Tibial nerve (tissue), 4 donors: ENCODE results near the gene INPP5E. TPM values are rescaled to one million over a fixed set of nuclear protein-coding genes. Genes with fewer than 3 reads are reported as not detected.
A peak's percentile ranks its signal among the peaks of the same experiment; 100 is the strongest.

Experiments used
- DNase-seq, 2 donors: peaks; one replicate each; pipeline ENCODE4 v3.0.0-alpha.2; 2019; ENCODE audit warnings: low spot score in 2 of 2
- H3K27ac ChIP-seq, 4 donors: fragments of 200-600 bp; sonication (generic) in 3 of 4; one replicate each; pipeline ENCODE4 v1.5.1; 2017 to 2019; ENCODE audit warnings: mild to moderate bottlenecking in 1 of 4
- H3K27me3 ChIP-seq, 2 donors: fragments of 200-600 bp; sonication (generic) in 1 of 2; one replicate each; pipeline versions ENCODE4 v1.5.1 to v1.6.0; 2017 to 2019
- H3K36me3 ChIP-seq, 3 donors: fragments of 200-600 bp; sonication (generic); one replicate each; pipeline ENCODE4 v1.5.1; 2018 to 2019
- H3K4me1 ChIP-seq, 4 donors: fragments of 200-600 bp; sonication (generic) in 3 of 4; one replicate each; pipeline ENCODE4 v1.5.1; 2017 to 2019
- H3K4me3 ChIP-seq, 4 donors: fragments of 200-600 bp; sonication (generic) in 3 of 4; one replicate each; pipeline ENCODE4 v1.5.1; 2017 to 2019; ENCODE audit warnings: mild to moderate bottlenecking in 1 of 4, moderate library complexity in 1 of 4
- H3K9me3 ChIP-seq, 4 donors: fragments of 200-600 bp; sonication (generic) in 3 of 4; one replicate each; pipeline ENCODE4 v1.5.1; 2017 to 2019
- EP300 ChIP-seq, 2 donors: sonication (generic); formaldehyde crosslinking; IDR thresholded peaks; one replicate each; pipeline ENCODE4 v1.6.1; 2017; ENCODE audit warnings: antibody characterized with exemption in 2 of 2, mild to moderate bottlenecking in 1 of 2
- POLR2A ChIP-seq, 2 donors: fragments of 450-650 bp; IDR thresholded peaks; one replicate each; pipeline ENCODE4 v1.6.1; 2017; ENCODE audit warnings: antibody characterized with exemption in 2 of 2, mild to moderate bottlenecking in 2 of 2, moderate library complexity in 2 of 2
- WGBS, 2 donors: methylation state at CpG; one replicate each; pipeline ENCODE4 v1.1.5; 2018; 5-methylcytosine and 5-hydroxymethylcytosine counted together
- total RNA-seq, 4 donors: library from RNA; depleted of rRNA; stranded (reverse); fragments of >200 nt; gene quantifications; one replicate each; pipeline ENCODE4 v1.1.0, GENCODE V29; 2016
- TF ChIP-seq, protein P1 (sequence below), 5 experiments: fragments of 200-600 bp in 3 of 5; fragments of 450-650 bp in 2 of 5; sonication (generic) in 3 of 5; IDR thresholded peaks; one replicate each; pipeline ENCODE4 v1.5.1; 2016 to 2019; ENCODE audit warnings: antibody characterized with exemption in 5 of 5, mild to moderate bottlenecking in 3 of 5, moderate library complexity in 2 of 5

Gene INPP5E
- total RNA-seq, 4 donors from 2014 or later, result 15.1 to 23.1 (median 18.6) TPM

DNA sequence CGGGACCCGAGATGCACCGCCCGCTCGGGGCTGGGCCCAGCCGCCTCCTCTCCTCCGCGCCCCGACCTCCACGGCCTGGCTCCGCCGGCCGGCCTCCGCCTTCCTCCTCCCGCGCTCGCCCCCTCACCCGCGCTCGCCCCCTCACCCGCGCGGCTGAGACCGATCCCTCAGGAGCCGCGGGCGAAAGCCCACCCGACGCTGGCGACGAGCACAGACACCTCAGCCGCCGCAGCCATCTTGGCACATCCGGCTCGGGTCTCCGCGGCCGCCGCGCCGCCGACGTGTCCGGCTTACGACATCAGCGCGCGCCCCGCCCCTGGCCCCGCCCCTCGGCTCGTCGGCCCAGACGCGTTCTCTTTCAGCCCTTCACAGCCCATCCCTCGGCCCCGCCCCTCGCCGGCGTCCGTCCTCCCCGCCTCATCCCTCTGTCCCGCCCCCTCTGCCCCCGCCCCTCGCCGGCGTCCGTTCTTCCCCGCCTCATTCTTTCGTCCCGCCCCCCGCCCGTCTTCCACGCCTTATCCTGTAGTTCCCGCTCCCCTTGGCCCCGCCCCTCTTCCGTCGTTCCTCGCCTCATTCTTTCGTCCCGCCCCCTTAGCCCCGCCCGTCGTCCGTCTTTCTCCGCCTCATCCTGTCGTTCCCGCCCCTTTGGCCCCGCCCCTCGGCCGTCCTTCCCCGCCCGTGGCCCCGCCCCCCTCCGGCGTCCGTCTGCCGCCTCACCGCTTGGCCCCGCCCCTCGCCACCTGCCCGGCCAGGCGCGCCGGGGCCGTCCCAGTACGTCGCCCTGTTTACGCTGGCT, 43.3 kb upstream of the INPP5E start, which contains the start of gene SEC16A:
TSS of gene SEC16A (minus strand) at position 248 of the 796 bp plus-strand sequence. CDS start 5,425 bp downstream, outside the sequence.
- no peaks in the 10 kb centered on the region for H3K27me3 ChIP-seq
- DNase-seq, result peak; percentile 99
- TF ChIP-seq EP300 (IDR thresholded peaks at IDR 0.05), result peak in 1 of 2 donors; percentile 94
- TF ChIP-seq, protein P1, sequence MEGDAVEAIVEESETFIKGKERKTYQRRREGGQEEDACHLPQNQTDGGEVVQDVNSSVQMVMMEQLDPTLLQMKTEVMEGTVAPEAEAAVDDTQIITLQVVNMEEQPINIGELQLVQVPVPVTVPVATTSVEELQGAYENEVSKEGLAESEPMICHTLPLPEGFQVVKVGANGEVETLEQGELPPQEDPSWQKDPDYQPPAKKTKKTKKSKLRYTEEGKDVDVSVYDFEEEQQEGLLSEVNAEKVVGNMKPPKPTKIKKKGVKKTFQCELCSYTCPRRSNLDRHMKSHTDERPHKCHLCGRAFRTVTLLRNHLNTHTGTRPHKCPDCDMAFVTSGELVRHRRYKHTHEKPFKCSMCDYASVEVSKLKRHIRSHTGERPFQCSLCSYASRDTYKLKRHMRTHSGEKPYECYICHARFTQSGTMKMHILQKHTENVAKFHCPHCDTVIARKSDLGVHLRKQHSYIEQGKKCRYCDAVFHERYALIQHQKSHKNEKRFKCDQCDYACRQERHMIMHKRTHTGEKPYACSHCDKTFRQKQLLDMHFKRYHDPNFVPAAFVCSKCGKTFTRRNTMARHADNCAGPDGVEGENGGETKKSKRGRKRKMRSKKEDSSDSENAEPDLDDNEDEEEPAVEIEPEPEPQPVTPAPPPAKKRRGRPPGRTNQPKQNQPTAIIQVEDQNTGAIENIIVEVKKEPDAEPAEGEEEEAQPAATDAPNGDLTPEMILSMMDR (IDR thresholded peaks at IDR 0.05), result peak in 1 of 5 experiments; percentile 27
- peak; percentile 49 to 91 for TF ChIP-seq POLR2A (IDR thresholded peaks at IDR 0.05)
- peaks cover 0 to 47% (median 27%) of the 10 kb centered on the region in 4 donors for H3K4me1 ChIP-seq
- H3K4me3 ChIP-seq, result peak within 1 kb of the TSS; percentile 52 to 99 (median 84)
- peak within 1 kb of the TSS; percentile 99 to 100 (median 100) for H3K27ac ChIP-seq
- peaks cover 0 to 11% (median 3%) of the 10 kb centered on the region in 3 donors for H3K36me3 ChIP-seq
- H3K9me3 ChIP-seq, result no peaks in the 10 kb centered on the region
- WGBS, 2 donors, result 0 to 2% methylated on average over 58 to 63 of the region's 109 CpGs

DNA sequence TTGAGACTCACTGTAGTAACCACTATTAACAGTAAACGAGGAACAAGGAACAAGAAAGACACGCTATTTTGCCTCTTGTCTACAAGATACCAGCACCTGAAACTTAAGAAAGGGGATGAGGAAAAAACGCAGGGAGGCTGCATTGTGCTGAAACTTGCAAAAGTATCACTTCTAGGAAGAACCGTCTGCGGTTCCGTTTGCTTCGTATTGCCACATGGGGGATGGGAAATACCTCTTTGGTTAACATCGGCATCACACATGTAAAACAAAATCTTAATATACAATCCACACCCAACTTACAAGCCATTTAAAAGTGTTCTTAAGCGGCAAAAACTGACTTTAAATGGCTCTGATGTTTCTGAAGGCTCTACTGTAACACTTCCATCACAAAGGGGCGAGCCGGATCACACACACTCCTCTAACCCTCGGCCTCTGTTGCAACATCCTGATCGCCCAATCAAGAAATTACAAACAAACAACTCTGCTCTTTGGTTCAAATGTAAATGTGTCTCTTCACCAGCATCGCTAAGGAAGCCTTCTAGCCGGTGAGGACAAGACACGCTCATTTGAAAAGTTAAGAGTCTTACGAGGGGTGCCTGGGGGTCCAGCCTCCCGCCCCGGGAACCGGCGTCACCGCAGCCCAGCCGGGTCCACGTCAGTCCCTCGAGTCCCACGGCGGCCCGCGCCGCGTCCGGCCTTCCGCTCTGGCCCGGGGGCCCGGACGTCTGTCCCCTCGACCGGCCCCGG, 42.6 kb upstream of the INPP5E start:
- WGBS, 2 donors, result 1% methylated on average over 17 to 19 of the region's 39 CpGs
- Histone ChIP-seq H3K27ac (peak overlapping the region; percentile 75 to 100 (median 100)), H3K4me3 (peak overlapping the region; percentile 52 to 99 (median 82)), H3K9me3 (no peaks in the 10 kb centered on the region), H3K4me1 (peaks cover 0 to 47% (median 27%) of the 10 kb centered on the region in 4 donors), H3K36me3 (peaks cover 0 to 18% (median 3%) of the 10 kb centered on the region in 3 donors), H3K27me3 (no peaks in the 10 kb centered on the region)
- DNase-seq, result peak in 1 of 2 donors; percentile 29
- TF ChIP-seq, protein P1 (IDR thresholded peaks at IDR 0.05), result no peak
- TF ChIP-seq EP300 (IDR thresholded peaks at IDR 0.05) (no peak), POLR2A (IDR thresholded peaks at IDR 0.05) (no peak)

GRCh38 chr9:136481558-136481957, 41.9 kb upstream of the INPP5E start:
- peak overlapping the region; percentile 52 to 99 (median 82) for H3K4me3 ChIP-seq

GRCh38 chr9:136476369-136477150, 36.9 kb upstream of the INPP5E start:
- WGBS, 2 donors, result 85 to 90% methylated on average over 24 to 25 of the region's 25 CpGs
- no peak for TF ChIP-seq EP300 (IDR thresholded peaks at IDR 0.05)
- TF ChIP-seq, protein P1 (IDR thresholded peaks at IDR 0.05), result no peak
- TF ChIP-seq POLR2A (IDR thresholded peaks at IDR 0.05), result no peak
- no peaks in the 10 kb centered on the region for H3K27me3 ChIP-seq
- H3K4me3 ChIP-seq, result no peak overlapping the region
- no peak overlapping the region for H3K27ac ChIP-seq
- peaks cover 4 to 75% (median 35%) of the 10 kb centered on the region in 3 donors for H3K36me3 ChIP-seq
- DNase-seq, result no peak
- H3K4me1 ChIP-seq, result peaks cover 0 to 21% (median 7%) of the 10 kb centered on the region in 4 donors
- no peaks in the 10 kb centered on the region for H3K9me3 ChIP-seq

More at GRCh38 chr9:136481558-136481957, 41.9 kb upstream of the INPP5E start:
- TF ChIP-seq POLR2A (IDR thresholded peaks at IDR 0.05) (no peak), EP300 (IDR thresholded peaks at IDR 0.05) (no peak)
- TF ChIP-seq, protein P1 (IDR thresholded peaks at IDR 0.05), result no peak
- DNase-seq, result no peak
- Histone ChIP-seq H3K27ac (peak overlapping the region in 2 of 4 donors; percentile 100), H3K36me3 (peaks cover 0 to 25% (median 9%) of the 10 kb centered on the region in 3 donors), H3K4me1 (peaks cover 0 to 47% (median 27%) of the 10 kb centered on the region in 4 donors), H3K9me3 (no peaks in the 10 kb centered on the region), H3K27me3 (no peaks in the 10 kb centered on the region)
- 34 to 39% methylated on average over 5 of the region's 5 CpGs for WGBS, 2 donors
